A673 (cell line): ENCODE data around the gene SUOX.

Experiments used
- EZH2 ChIP-seq: fragments of 200-600 bp; sonication (generic); IDR thresholded peaks from 2 replicates; pipeline ENCODE4 v1.6.1; 2017; ENCODE audit warnings: borderline replicate concordance, low read depth, mild to moderate bottlenecking, mixed read lengths, antibody characterized with exemption, low read length; ENCODE audit not compliant: poor library complexity, severe bottlenecking
- TF ChIP-seq, protein P1 (sequence below): fragments of 300-800, 200-600 bp; sonication (generic); conservative IDR thresholded peaks from 2 replicates; pipeline ENCODE4 v1.5.1; 2017; ENCODE audit warnings: low read depth, mild to moderate bottlenecking, antibody characterized with exemption, low read length, moderate library complexity, mixed read lengths

- TF ChIP-seq, protein P1, sequence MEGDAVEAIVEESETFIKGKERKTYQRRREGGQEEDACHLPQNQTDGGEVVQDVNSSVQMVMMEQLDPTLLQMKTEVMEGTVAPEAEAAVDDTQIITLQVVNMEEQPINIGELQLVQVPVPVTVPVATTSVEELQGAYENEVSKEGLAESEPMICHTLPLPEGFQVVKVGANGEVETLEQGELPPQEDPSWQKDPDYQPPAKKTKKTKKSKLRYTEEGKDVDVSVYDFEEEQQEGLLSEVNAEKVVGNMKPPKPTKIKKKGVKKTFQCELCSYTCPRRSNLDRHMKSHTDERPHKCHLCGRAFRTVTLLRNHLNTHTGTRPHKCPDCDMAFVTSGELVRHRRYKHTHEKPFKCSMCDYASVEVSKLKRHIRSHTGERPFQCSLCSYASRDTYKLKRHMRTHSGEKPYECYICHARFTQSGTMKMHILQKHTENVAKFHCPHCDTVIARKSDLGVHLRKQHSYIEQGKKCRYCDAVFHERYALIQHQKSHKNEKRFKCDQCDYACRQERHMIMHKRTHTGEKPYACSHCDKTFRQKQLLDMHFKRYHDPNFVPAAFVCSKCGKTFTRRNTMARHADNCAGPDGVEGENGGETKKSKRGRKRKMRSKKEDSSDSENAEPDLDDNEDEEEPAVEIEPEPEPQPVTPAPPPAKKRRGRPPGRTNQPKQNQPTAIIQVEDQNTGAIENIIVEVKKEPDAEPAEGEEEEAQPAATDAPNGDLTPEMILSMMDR, result no peak
- TF ChIP-seq EZH2, result no peak
Measured at GRCh38 chr12:55979069-55979468, 18.0 kb upstream of the SUOX start.
